SHP77 treated with DMSO at 0.1 percent for 48 hours (cell line): ENCODE data around the gene GPR173.

ENCODE experiments used
- DNase-seq: peaks from one replicate; lab custom pipeline; 2025; lab: John Stamatoyannopoulos, UW

GPR173 gene

DNA sequence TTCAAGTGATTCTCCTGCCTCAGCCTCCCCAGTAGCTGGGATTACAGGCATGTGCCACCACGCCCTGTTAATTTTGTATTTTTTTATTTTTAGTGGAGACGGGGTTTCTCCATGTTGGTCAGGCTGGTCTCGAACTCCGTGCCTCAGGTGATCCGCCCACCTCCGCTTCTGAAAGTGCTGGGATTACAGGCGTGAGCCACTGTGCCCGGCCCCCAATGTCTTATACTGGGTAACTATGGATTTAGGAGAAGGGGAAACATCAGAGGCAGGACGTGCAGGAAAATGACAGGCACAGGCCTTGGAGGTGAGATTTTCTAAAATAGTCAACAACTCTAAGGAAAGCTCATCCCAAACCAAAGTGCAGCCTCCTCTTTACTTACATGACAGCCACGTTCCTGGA, 22.5 kb downstream of the GPR173 start:
- DNase-seq = no peak

DNA sequence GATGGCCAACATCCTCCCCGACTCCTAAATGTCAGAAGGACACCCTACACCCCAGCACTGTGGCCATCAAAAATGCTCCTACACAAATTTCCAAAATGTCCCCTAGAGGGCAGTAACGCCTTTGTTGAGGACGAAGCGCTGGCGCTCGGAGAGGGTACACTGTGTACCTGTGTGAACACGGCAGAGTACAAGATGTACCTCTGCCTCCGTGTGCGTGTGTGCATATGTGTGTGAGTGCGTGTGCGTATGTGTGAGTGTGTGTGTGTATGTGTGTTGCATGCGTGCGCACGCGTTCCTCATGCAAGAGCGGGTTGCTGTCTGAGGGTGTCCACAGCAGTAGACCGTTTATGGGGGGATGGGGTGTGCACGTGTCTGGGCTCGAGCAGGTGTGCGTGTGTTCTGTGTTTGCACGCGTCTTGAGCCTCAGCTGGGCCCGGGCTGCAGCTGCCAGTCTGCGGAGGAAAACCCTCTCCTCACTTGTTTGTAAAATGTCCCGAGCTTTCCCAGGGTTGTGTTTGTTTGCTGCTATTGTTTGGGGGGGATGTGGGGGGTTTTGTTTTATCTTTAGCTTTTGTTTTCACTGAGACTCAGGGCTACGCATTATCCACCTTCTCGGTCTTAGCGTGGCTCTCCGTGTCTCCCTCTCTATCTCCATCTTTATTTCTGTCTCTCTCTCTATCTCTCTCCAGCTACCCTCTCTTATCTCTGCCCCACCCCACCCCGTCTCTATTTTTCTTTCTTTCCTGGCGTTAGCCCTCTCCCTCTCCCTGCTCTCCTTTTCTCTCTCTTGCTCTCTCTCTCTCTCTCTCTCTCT, 23.2 kb downstream of the GPR173 start:
- peak; percentile 94 for DNase-seq

- no peak for DNase-seq
Observed at GRCh38 chrX:53072418-53073114, 24.0 kb downstream of the GPR173 start.

GRCh38 chrX:53073115-53073586, 24.6 kb downstream of the GPR173 start:
- peak; percentile 79 for DNase-seq

DNA sequence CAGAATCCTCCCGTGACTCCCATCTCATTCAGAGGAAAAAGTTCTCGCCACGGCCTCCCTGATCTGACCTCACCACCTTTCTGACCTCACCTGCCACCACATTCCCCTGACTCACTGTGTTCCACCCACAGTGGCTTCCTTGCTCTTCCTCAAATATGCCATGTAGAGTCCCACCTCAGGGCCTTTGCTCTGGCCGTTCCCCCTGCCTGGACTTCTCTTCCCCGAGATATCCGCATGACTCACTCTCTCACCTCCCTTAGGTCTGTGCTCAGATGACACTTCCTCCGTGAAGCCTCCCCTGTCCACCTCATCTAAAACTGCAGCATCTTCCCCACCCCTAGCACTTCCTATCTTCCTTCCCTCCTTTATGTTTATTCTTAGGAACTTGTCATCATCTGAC, 26.4 kb downstream of the GPR173 start:
- no peak for DNase-seq

- no peak for DNase-seq
Observed at GRCh38 chrX:53076671-53077070, 28.1 kb downstream of the GPR173 start.

DNA sequence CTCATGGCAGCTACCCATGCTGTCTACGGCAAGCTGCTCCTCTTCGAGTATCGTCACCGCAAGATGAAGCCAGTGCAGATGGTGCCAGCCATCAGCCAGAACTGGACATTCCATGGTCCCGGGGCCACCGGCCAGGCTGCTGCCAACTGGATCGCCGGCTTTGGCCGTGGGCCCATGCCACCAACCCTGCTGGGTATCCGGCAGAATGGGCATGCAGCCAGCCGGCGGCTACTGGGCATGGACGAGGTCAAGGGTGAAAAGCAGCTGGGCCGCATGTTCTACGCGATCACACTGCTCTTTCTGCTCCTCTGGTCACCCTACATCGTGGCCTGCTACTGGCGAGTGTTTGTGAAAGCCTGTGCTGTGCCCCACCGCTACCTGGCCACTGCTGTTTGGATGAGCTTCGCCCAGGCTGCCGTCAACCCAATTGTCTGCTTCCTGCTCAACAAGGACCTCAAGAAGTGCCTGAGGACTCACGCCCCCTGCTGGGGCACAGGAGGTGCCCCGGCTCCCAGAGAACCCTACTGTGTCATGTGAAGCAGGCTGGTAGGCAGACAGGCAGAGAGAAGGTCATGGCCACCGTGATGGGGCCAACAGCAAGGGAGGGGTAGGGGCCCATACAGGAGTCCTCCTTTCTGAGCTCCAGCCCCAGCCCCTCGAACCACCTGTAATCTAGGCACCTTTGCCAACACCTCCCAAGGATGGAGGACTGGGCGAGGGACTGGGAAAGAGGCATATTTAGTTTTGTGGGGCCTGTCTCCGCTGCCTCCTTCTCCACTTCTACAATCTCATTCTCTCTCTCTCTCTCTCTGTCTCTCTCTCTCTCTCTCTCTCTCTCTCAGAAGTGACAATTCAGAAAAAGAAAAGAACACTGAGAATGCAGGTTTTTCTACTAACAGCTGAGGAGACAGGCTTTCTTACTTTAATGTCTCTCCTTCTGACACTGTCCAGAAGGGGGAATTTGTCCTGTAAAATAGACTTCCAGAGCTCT, 28.9 kb downstream of the GPR173 start:
- DNase-seq = no peak

DNA sequence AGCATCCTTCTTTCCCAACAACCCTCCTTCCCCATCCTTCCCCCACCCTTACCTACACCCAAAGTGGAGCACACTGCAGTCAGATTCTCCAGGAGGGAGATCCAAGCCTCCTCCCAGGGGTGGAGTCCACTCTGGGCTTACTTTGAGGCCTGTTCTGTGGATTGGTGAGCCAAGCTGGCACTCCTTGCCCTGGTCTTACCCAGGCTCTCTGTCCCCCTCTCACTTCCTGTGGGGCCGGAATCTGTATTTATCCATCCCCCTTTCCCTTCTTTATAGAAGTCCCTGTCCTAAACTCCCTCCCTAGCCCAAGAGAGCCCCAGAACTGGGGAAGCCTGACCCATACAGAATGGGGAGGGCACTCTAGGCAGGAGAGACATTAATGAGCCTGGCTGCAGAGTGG, 30.4 kb downstream of the GPR173 start:
- no peak for DNase-seq

- DNase-seq = no peak
Observed at GRCh38 chrX:53080628-53081580, 32.3 kb downstream of the GPR173 start.

DNA sequence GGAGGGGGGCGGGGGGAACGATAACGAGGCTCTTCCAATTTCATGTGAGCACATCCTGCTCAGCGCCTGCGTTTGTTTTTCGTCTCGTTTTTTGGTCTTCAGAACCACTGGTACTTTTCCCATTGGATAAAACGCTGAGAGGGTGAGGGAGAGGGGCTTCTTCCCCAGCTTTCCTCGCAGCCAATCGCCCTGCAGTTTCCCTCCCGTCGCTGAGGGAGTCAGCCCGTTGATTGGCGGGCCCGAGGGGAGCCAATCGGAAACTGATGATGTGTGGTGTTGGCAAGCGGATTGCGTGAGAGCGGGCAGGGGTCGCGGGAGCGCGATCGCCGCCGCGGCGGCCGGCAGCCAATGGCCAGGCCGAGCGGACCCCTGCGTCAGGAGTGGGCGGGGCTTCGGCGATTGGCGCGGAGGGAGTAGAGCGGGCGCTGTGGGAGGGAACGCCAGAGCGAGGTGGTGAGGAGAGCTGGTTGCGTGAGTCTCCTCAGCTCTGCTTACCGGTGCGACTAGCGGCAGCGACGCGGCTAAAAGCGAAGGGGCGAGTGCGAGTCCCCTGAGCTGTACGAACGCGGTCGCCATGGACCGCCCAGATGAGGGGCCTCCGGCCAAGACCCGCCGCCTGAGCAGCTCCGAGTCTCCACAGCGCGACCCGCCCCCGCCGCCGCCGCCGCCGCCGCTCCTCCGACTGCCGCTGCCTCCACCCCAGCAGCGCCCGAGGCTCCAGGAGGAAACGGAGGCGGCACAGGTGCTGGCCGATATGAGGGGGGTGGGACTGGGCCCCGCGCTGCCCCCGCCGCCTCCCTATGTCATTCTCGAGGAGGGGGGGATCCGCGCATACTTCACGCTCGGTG, 33.6 kb downstream of the GPR173 start, which contains the start of gene TSPYL2:
Gene TSPYL2, plus strand, starts transcription at position 443 of the 848 bp plus-strand sequence. Its CDS starts 132 bp downstream, at position 575.
- peak; percentile 99 for DNase-seq

GRCh38 chrX:53082773-53083616, 34.4 kb downstream of the GPR173 start:
- no peak for DNase-seq

DNA sequence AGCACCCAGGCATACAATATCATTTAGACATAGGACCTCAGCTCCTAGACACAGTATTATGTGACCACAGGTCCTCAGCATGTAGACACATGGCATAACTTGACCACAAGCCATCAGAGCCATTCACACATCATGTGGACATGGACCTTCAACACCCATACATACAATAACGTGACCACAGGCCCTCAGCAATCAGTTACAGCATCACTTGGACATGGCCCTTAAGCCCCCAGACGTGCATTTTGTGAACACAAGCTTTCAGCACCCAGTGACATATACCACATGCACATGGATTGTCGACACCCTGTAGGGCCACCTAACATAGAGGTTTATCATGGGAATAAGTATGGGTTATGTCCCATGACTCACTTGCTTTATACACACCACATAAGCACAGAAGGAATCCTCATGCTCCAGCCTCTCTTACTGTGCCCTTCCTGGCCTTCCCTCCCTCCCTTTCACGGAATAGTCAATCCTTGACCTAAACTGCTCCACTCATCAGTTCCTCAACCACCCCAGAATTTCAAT, 35.5 kb downstream of the GPR173 start:
- no peak for DNase-seq

GRCh38 chrX:53084863-53085262, 36.3 kb downstream of the GPR173 start:
- DNase-seq = no peak

DNA sequence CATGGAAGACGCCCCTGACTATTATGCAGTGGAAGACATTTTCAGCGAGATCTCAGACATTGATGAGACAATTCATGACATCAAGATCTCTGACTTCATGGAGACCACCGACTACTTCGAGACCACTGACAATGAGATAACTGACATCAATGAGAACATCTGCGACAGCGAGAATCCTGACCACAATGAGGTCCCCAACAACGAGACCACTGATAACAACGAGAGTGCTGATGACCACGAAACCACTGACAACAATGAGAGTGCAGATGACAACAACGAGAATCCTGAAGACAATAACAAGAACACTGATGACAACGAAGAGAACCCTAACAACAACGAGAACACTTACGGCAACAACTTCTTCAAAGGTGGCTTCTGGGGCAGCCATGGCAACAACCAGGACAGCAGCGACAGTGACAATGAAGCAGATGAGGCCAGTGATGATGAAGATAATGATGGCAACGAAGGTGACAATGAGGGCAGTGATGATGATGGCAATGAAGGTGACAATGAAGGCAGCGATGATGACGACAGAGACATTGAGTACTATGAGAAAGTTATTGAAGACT, 37.2 kb downstream of the GPR173 start:
- no peak for DNase-seq

DNA sequence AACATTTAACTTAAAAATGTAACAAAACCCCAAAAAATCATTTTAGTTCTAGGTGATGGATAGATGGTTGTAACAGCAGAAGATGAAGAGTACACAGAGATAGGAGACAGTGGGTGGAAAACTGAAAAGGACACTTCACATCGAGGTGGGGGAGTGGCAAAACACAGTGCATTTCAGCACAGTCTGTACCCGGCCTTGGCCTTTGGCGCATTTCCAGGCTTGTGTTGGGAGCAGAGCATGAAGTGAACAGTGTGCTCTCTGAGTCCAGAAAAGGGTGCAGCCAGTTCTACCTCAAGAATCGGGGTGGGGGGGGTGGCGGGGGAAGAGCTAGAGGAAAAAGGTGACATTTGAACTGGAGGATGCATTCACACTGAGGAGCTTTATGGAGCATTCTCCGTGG, 37.9 kb downstream of the GPR173 start:
- no peak for DNase-seq

DNA sequence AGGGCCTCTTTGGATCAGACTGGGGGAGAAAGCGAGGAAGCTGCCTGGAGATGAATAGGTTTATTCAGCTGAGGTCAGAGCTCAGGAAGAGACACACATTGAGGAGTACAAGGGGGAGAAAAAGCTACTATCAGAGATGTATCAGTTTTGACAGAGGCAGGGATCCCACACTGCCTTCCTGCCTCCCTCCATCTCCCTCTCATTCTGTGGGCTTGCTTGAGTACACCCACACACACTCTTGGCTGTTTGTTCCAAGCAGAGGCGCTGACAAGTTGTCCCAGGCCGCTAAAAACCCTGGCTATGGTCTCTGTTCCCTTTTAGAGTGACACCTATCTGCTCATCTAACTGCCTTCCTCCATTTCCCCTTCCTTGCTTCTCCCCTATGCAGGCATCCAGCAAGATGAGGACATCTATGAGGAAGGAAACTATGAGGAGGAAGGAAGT, 38.8 kb downstream of the GPR173 start:
- DNase-seq = no peak

DNA sequence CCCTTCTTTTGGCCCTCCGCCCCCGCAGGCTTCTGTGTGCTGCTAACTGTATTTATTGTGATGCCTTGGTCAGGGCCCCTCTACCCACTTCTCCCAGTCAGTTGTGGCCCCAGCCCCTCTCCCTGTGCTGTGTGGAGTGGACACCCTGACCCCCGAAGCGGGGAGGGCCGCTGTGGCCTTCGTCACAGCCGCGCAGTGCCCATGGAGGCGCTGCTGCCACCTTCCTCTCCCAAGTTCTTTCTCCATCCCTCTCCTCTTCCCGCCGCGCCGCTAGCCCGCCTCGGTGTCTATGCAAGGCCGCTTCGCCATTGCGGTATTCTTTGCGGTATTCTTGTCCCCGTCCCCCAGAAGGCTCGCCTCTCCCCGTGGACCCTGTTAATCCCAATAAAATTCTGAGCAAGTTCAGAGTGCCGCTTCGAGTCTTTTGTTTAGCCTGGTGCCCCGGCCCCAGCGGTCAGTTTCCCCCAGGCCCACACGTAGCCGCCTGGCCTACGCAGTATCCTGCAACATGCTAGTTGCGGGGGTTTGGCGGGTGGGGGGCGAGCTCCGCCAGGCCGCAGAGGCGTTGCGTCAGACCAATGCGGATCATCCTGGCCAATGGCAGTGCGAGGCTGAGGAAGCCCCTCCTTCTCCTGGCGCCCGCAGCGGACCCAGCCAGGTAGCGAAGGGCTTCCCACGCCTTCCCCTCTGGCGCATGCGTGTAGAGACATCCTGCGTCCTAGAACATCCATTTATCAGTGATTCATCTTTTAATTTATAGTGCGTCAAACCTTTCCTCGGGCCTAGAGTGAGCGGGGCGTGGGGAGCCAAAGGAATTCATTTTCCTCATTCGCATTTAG, 39.8 kb downstream of the GPR173 start:
- peak; percentile 92 for DNase-seq
